ENCODE data around the gene NTPCR.

DNA sequence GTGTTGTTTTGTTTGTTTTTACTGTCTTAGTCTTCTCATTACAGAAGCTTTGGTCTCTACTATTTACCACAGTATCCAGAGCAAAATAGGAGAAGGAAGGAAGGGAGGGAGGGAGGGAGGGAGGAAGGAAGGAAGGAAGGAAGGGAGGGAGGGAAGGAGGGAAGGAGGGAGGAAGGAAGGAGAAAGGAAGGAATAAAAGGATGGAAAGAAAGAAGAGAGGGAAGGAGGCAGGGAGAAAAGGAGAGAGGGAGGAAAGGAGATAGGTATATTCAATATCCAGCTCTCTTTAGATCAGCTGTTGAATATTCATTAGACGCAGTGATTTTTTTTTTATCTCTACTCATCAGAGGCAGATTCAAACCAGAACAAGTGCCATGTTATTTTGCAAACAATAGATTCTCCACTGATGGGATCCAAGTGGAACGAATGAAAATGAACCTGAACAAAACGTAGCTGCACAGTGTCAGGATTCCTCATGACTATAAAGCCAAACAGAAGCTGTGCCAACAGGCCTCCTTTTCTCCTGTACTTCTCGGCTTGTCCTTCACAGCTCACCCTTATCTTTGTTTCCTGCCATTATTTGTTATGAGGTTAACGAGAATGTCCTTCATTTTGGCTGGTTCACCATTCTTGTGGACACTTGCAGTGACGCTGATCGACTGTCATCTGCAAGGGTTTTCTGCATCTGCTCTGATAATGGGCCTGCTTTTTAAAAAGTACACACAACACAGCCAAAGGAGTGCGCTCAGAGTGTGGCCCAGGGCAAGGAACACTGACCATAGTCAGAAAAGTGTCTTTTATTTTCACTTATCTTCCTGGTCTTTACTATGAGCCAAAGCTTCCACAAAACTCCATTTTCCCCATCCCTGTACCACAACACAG is 7.8 kb upstream of the NTPCR start:
- TF ChIP-seq, protein P1, sequence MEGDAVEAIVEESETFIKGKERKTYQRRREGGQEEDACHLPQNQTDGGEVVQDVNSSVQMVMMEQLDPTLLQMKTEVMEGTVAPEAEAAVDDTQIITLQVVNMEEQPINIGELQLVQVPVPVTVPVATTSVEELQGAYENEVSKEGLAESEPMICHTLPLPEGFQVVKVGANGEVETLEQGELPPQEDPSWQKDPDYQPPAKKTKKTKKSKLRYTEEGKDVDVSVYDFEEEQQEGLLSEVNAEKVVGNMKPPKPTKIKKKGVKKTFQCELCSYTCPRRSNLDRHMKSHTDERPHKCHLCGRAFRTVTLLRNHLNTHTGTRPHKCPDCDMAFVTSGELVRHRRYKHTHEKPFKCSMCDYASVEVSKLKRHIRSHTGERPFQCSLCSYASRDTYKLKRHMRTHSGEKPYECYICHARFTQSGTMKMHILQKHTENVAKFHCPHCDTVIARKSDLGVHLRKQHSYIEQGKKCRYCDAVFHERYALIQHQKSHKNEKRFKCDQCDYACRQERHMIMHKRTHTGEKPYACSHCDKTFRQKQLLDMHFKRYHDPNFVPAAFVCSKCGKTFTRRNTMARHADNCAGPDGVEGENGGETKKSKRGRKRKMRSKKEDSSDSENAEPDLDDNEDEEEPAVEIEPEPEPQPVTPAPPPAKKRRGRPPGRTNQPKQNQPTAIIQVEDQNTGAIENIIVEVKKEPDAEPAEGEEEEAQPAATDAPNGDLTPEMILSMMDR (IDR thresholded peaks at IDR 0.05), result no peak
- no peak for TF ChIP-seq MYC (IDR thresholded peaks at IDR 0.05; ENCODE audit: borderline replicate concordance, low read length)
- no peak for TF ChIP-seq POLR2A (IDR thresholded peaks at IDR 0.05; ENCODE audit: low read length)
- TF ChIP-seq, protein P2, sequence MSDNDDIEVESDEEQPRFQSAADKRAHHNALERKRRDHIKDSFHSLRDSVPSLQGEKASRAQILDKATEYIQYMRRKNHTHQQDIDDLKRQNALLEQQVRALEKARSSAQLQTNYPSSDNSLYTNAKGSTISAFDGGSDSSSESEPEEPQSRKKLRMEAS (IDR thresholded peaks at IDR 0.05), result no peak
